HG03571 (cell line): ENCODE results near the gene MAGI1.
"Not testable (repeated sequence)": the region's sequence is repeated elsewhere in the genome, so short reads cannot be mapped to it uniquely, and the experiment has no call there.

Experiments used
- ATAC-seq: cut with Tn5 transposase; IDR thresholded peaks from one replicate; pipeline ENCODE4 v1.9.1; 2021; ENCODE audit not compliant: unreplicated experiment

MAGI1 gene

DNA sequence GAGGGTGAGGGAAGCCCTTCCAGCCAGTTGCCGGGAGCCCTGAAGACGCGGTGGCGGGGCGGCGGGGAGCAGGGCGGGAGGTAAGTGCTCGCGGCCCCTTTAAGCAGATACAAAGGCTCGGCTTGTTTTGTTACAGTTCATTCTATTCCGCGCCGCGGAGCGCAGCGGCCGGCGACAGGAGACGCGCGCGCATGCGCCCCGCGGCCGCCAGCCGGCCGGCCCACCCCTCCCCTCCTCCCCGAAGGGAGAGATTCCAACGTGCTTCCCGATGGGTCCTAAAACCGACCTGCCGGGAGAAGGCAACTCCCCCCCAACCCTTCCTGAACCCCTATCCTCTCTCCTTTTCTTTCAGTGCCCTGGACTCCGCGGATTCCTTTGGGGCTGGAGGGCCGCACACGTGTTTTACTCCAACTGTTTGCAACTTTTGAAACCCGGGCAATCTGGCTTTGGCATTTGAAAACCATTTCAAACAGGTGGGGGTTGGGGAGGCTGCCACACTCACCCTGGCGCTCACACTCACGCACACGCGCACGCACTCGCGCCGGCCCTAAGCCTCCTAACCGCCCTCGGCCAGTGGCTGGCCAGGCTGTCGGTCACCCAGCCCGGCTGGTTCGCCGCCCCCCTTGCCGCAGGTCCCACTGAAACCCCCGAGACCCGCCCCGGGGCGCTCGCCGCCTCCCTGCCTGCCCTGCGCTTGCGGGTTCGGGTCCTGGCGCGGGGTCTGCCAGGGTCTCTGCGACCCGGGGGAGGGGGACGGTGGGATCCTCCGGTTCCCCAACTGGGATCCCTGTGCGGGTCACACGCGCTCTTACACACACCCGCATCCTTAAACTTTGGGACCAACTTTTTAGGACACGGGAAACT is at the start of gene MAGI1:
MAGI1 (minus strand) TSS at position 193 of the 864 bp plus-strand sequence. CDS start 610 bp downstream, outside the sequence.
- ATAC-seq = peak; percentile 60

DNA sequence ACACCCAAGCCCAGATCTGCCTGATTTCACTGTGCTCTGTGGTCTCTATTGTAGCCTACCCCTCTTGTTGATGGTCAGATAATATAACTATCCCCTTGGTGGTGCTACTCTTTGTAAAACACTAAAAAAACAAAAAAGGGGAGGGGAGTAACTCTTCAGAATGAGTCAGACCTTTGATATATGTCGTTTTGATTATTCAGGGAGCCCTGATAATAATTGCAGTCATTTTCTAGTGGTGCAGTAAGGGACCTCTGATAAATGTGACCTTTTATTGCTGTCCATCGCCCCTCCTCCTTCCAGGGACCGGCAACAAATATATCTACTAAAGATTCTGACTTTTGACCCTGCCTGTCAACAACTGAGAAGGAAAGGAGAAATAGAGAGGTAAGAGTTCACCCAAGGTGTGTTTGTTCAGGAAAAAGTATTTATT is 45.1 kb upstream of the MAGI1 start:
- ATAC-seq = no peak

DNA sequence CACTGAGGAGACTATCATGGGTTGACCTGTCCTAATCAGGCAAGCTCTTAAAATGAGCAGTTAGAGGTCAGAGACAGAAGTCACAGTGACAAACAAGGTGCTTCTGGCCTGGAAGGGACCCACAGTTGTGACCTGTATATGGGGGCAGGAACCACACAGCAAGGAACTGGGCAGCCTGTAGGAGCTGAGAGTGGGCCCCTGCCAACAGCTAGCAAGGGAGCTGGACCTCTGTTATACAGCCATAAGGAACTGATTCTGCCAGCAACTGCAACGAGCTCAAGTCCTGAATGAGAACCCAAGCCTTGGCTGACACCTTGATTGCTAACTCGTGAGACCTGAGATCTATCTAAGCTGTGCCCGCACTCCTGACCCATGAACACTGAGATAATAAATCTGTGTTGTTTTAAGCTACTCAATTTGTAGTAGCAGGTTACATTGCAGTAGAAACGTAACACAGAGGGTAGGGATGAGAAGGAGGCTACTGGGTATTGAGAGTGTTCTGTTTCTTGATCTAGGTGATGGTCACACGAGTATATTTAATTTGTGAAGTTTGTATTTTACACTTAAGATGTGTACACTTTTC is 44.5 kb upstream of the MAGI1 start:
- no peak for ATAC-seq

DNA sequence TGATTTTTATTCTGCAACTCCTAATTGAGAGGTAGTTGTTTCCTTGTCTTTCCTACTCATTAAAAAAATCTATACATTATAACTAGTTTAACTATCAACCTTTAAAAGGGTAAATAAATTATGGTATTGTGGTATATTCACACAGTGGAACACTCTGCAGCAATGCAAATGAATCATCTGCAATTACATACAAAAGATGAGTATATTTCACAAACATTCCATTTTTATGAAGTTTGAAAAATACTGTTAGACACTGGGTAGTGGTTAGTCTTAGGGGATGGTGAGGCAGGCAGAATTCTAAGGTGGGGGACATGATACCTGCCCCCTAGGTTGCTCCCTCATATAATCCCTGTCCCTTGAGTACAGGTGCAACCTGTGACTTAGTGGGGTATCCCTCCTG is 44.0 kb upstream of the MAGI1 start:
- ATAC-seq = no peak

DNA sequence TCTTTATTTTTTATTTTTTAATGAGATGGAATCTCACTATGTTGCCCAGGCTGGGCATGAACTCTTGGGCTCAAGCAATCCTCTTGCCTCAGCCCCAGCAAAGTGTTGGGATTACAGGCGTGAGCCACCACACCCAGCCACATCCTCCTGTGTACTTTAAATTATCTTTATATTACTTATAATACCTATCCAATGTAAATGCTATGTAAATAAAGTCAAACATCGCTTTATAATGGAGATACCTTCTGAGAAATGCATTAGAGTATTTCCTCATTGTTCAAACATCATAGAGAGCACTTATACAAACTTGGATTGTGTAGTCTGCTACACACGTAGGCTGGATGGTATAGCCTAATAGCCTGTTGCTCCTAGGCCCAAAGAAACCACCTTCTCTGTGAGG is 41.4 kb upstream of the MAGI1 start:
- ATAC-seq = no peak

DNA sequence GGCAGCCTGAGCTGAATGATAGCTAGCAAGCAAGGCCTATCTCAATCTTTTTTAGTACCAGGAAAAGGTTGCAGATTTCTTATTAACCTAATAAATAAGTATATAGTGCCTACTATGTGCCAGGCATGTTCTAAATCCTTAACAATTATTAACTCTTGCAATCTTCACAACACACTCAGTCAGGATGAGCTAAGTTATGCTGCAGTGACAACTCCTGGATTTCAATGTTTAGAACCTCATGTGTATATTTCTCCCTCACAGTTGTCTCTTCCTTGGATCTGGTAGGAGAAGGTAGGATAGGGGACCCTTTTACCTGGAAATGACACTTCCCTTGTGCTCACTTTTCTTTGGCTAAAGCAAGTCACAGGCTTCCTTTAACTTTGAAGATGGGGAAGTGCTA is 39.3 kb upstream of the MAGI1 start:
- no peak for ATAC-seq

DNA sequence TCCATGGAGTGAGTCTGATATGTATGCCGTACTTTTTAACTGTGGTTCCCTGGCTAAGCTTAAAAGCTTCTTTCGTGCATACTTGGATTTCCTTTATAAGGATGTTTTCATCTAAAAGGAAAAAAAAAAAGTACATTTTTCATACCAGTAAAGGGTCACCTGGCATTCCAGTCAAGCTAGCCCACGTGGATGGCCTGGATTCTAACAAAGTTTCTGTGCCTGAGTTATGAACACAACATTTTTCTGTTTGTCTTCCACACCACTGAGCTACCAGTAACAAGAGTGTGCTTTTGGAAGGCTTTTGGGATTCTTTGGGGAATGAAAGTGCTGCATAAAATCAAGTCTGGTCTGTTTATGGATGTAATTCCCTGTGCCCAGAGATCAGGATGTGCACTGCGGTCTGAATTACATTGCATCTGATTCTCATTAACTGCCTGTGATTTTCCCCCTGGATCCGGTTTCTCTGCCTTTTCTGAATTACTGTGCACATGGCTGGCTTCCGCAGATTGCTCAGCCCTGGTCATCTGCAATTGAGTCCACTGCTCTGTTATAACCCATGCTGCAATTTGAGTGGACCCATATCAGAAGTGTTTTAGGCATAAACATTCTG is 38.2 kb upstream of the MAGI1 start:
- no peak for ATAC-seq

DNA sequence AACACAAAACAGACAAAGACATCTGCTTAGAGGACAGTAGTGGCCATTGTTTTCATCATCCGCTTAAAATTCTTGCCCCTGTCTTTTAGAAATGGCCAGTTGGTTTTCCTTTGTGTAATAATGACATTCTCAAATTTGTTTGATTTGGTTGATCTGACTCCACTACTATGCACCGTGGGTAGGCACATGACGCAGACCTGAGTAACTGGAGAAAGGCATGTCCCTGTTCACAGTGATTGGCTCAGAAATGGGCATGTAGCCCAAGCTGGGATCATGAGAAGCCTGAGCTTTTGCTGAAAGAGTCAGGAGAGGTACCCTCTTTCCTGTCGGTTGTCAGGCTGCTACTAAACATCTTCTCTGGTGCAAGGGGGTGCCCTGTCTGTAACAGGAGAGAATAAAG is 36.6 kb upstream of the MAGI1 start:
- no peak for ATAC-seq

DNA sequence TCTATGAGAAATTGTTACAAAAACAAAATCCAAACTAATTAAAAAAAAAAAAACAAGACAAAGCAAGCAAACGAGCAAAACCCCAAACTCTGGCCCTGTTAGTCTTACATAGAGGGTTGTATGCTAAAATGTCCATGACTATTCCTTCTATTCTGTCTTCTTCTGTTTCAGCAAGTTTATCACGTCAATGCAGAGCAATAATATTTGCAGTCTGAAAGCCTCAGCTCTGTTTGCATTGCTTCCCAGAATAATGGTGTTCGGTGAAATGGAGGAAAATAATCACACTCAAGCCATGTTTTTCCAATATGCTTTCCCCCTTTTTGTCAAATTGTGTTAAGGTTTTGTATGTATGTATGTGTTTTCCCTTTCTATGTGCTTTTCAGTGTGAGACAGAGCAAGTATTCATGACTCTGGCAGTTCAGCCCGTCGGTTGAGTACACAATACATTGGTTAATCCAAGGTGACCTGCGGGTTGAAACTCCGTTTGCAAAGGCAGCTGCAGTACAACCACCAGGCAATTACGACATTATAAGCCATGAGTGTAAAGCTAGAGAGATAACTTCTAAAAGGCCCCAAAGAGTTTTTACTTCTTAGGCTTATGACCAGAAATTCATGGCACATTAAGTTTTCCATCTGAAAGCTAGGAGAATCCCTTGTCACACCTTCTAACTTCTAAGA is 34.9 kb upstream of the MAGI1 start:
- no peak for ATAC-seq

DNA sequence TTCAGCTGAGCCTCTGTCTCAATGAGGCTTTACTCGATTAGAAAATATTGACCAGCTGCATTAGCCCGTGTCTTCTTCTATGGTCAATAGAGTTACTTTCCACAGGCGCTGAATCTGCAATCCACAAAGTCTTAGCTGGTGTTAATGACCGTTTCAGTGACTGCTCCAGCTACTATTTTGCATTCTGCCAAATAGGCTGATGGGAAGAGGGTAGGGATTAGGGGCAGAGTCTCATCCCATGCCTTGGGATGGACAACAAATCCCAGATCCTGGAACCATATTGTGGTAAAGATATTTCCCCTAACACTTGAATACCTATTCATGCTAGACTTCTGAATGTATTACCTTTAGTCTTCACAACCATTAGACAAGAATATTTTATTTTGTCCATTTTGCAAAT is 29.5 kb upstream of the MAGI1 start:
- no peak for ATAC-seq

DNA sequence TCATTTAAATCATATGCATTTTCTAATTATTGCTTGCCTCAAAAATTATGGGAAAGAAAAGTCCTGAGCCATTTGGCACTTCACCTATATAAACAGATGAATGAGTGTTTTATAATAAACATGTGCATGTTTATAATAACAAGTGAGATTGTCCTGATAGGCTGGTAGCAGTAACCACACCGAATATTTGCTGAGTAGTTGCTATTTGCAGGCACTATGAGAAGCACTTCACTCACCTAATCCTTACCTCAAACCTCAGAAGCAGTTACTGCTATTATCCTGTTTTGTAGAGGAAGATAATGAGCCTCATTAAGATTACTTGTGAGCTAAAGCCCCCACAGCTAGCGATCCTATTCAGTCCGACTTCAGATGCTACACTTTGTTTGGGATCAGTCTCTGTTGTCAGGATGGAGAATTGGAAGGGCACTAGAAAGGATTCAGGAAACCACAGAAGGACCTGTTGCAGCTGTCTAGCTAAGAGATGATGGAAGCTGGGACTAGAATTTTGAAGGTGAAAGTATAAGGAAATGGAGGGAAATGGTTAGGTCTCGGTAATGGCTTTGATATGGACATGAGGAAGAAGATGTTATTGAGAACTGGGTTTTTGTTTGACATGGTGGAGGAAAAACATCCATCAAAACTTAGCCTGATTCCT is 28.4 kb upstream of the MAGI1 start:
- ATAC-seq = no peak

DNA sequence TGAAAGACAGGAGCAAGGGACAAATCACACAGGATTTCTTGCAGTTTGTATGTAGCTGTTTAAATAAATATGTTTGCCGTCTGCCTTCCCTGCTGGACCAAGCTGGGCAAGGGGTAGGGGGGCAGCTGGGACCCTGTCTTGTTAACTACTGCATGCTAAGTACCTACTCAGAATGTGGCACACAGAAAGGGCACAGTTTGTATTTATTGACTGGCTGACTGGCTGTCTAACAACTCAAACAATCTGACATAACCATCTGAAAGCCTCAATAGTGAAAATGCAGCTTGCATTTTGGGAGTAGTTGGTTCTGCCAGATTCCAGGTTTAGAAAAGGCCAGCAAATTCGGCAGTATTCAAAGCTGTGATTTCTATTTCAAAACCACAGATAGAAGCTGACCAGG is 16.6 kb upstream of the MAGI1 start:
- no peak for ATAC-seq

DNA sequence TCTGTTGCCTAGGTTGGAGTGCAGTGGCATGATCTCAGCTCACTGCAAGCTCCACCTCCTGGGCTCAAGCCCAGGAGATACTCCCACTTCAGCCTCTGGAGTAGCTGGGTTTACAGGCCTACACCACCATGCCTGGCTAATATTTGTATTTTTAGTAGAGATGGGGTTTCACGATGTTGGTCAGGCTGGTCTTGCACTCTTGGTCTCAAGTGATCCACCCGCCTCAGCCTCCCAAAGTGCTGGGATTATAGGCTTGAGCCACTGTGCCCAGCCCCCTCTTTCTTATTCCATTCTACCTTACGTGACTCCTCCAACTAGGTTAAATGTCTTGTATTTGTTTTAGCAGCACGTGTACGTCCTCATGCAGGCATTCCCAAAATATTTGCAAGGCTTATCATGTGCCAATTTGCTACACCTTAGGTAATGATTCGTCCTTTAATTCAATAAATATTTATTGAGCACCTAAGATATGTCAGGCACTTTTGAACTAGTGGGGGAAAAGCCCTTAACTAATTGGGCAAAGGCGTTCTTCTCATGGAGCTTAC is 14.9 kb upstream of the MAGI1 start:
- ATAC-seq = no peak

DNA sequence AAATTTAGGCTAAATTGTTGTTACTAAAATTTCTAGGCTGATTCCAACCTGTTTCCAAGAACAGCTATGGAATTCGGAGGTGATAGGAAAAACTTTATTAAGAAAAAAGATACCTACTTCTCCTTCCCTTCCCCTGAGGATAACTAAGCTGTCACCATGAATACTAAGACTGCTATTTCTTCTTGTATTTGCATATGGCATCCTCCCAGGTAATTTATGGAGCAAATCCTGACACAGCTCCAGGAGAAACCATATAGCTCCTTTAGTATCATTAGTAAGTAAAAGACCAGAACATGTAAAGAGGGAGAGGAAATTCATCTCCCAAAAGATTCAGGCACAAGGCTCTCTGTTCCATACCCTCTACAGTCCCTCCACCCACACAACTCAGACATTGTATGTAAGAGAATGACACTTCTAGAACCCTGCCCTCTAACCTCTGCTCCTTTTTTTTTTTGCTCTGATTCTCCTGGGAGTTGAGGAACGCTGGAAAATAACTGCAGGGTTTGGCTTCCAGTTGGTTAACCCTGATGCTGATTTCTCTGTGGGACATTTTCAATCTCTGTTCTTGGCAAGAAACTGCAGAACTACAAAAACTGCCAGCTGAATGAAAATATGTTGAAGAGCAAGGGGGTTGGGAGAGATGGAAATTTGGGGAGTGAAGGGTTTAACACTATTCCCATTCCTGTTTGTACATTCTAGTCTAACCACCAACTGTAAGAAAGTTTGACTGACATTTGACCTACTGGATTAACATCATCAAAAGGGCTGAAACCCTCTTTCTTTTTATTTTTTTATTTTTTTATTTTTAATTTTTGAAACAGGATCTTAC is 14.2 kb upstream of the MAGI1 start:
- ATAC-seq = no peak

DNA sequence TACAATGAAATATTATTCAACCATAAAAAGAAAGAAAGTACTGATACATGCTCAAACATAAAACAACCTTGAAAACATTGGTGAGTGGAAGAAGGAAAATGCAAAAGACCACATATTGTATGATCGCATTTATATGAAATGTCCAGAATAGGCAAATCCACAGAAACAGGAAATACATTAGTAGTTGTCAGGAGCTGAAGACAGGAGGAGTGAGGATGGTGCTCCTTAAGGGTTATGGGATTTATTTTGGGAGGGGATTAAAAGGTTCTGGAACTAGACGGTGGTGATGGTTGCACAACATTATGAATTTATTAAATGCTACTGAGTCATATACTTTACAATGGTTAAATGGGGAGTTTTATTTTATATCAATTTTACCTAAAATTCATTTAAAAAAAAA is 12.1 kb upstream of the MAGI1 start:
- no peak for ATAC-seq

DNA sequence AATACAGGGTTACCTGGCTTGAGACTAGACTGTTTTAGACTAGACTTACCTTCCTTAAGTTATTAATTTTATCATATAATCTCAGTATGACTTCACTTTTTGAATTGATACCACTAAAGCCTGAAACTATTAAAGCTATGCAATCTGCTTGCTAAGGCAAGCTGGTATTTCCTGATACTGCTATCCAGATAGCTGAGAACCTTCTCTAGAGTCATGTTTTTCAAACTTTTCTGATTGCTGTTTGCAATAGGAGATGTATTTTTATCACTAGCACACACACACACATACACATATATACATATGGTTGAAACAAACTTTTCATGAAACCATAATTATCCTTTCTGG is 9.3 kb upstream of the MAGI1 start:
- no peak for ATAC-seq

DNA sequence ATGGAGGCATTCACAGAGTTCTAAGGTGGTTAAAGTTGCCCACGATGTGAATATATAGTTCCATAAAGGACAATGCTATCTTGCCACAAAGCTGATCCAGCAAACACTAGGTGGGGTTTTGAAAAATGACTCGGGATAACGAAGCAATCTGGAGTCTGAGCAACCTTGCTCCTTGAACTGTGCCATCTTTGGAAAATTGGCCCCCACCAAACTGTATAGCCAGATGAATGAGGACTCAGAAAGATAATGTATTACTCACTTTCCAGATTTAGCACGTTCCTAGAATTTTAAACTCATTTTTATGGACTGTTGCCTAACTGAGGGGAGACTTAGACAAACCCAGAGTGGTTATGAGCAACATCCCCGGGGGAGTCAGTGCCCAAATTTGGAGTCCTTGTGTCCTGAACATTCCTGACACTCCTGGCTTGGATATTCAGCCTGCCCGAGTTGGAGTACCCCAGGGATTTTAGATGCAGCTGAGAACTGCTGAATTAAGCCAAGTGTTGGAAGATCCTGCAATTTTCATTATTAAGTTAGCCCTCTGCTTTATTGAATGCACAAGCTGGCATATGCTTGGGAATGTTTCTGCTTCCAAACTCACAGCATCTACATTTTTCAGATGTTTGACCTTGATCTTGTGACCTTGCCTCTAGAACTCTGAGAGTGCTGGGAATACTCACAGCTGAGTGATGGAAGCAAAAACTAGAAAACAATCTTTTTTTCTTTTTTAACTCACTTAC is 8.8 kb upstream of the MAGI1 start:
- ATAC-seq = no peak

DNA sequence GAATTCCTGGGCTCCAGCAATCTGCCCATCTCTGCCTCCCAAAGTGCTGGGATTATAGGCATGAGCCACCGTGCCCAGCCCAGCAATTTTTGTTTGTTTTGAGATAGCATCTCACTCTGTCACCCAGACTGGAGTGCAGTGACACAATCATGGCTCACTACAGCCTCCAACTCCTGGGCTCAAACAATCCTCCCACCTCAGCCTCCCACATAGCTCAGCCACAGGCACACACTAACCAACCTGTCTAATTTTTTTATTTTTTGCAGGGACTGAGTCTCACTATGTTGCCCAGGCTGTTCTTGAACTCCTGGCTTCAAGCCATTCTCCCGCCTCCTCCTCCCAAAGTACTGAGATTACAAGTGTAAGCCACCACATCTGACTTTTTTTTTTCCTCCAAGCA is 7.6 kb upstream of the MAGI1 start:
- ATAC-seq = not testable (repeated sequence)

DNA sequence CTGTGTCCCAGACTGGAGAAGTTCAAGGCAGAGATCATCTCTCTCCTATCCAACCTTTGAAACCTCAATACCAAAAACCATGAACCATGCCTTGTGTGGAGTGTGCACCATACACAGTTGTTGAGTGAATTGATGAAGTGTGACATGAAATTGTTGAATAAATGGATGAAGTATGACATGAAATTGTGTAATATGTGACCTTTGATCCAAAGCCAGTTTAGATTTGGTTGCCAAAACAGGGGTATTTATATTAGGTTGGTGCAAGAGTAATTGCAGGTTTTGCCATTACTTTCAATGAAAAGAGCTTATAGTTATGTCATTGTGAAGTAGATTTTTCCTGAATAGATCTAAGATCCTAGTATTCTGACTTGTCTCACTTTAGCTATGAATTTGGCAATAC is 3.1 kb upstream of the MAGI1 start:
- no peak for ATAC-seq
